CMK (cell line): Measurements from ENCODE around the gene SEMA5A.

Source experiments
- DNase-seq: peaks from one replicate; pipeline ENCODE4 v3.0.0-alpha.2; 2010; ENCODE audit warnings: low read depth

The SEMA5A gene, protein sequence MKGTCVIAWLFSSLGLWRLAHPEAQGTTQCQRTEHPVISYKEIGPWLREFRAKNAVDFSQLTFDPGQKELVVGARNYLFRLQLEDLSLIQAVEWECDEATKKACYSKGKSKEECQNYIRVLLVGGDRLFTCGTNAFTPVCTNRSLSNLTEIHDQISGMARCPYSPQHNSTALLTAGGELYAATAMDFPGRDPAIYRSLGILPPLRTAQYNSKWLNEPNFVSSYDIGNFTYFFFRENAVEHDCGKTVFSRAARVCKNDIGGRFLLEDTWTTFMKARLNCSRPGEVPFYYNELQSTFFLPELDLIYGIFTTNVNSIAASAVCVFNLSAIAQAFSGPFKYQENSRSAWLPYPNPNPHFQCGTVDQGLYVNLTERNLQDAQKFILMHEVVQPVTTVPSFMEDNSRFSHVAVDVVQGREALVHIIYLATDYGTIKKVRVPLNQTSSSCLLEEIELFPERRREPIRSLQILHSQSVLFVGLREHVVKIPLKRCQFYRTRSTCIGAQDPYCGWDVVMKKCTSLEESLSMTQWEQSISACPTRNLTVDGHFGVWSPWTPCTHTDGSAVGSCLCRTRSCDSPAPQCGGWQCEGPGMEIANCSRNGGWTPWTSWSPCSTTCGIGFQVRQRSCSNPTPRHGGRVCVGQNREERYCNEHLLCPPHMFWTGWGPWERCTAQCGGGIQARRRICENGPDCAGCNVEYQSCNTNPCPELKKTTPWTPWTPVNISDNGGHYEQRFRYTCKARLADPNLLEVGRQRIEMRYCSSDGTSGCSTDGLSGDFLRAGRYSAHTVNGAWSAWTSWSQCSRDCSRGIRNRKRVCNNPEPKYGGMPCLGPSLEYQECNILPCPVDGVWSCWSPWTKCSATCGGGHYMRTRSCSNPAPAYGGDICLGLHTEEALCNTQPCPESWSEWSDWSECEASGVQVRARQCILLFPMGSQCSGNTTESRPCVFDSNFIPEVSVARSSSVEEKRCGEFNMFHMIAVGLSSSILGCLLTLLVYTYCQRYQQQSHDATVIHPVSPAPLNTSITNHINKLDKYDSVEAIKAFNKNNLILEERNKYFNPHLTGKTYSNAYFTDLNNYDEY

DNA sequence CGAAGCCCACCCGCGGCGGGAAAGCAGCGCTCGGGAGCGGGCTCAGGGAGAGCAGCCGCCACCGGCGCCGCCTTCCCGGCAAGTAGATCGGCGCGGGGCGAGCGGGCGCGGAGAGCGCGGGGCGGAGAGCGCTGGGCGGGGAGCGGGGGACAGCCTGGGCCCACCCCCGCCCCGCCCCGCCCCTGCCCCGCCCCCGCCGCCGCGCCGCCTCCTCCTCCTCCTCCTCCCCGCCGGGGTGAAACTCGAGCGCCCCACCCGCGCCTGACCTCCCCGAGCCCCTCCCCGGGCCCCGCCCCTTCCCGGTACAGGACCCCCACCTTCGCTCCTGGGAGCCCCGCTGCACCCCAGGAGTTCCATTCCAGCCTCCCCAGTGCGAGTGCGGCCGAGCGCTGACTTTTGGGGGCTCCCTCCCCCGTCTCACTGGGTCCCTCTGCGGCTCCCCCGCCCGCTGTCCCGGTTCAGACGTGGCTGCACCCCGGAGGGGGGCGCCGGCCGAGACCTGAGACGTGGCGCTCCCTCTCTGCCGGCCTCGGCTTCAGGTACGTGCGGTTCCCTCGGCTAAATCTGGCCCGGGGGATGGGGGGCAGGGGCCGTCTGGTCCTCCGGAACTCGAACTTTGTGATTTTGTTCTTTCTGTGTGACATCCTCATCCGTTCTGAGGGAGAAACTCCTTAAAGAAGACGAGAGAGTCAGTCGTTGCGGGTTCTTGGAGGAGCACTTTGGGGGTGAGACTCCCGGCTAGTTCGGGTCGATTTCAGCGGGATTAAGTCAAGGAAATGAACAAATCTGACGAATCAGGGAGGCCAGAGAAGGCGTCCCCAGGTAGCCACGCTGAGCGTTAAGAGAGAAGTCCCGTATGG lies at the start of gene SEMA5A:
TSS of gene SEMA5A (minus strand) at position 84 of the 860 bp plus-strand sequence. CDS start 166,129 bp downstream, outside the sequence.
- no peak for DNase-seq

DNA sequence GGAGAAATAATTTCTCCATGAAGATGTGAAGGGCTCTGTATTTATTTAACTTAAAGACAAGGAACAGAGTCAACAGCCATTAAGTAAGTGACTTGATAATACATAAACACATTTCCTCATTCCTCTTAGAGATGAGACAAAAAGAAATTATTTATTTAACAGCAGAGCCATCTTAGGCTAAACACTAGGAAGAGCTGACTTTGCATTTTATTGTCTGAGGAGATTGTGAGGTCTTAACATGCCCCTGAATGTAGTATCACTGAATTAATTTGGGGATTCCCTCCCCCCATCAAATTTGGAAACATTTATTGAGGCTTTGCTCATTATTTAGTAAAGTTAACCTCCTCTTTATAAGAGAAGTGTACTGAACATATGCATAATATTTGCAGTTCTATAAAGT lies 49.0 kb upstream of the SEMA5A start:
- no peak for DNase-seq

DNA sequence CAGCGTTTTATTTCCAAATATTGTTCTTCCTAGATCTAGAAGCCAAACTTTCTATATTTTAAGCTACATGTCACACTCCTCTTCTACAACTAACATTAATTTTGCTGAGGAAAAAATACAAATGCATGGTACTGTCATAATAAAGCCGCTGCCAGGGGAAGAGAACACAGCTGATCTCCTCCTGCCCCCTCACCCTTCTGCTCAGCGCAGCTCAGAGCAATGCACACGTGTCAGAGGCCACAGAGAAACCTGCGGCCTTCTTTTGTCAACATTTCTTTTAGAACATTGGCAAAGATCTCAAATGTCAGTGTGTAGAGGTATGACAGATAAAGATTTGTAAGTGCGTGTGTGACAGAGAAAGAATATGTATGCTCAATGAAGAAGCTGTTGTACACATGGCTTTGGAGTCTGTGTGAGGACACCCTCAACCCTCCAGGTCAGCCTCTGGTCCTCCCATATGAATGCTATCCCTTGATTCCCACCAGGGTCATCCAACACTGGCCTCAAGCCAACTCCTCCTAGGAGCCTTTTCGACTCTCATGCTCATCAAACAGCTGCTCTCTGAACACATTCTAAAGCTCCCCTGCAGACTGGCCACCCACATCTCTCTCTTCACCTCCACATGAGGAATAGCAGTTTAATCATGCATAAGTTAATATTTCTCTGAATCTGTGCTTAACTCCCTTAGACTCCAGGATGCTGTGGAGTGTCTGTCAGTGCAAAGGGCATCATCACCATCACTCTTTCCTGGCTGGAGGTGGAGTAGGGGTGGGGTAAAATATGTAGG lies 43.4 kb upstream of the SEMA5A start:
- DNase-seq: no peak

DNA sequence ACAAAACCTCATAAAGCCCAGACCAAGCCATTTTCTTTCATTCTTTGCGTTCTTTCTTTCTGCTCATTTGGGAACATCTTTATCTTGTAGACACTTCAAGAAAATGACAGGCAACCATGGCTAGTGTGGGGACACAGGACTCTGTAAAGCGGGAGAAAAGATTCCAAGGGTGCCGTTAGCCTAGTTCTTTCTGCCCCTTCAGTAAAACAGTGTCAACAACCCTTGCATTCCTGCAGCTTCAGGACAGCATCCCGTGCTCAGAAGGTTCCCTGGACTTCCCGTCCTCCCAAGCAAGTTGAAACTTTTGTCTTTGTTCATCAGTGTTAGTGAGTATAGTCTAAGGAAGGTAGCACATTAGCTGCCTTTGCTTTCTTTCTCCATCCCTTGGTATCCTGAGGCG lies 42.4 kb upstream of the SEMA5A start:
- no peak for DNase-seq

DNA sequence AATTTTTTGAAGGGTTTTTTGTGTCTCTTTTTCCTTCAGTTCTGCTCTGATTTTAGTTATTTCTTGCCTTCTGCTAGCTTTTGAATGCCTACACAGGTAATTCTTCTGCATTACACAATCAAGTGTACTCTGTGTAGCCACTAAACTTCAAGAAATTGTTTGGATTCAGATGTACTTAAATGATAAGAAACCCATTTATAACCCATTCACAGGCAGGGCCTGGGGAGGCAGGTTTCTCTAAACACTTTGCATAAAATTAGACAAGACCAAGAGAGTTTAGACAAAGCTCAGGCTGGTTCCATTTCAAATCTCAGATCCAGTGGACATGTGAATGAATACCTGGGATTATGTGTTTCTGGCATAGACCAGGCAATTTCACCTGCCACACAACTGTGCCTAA lies 41.3 kb upstream of the SEMA5A start:
- no peak for DNase-seq

DNA sequence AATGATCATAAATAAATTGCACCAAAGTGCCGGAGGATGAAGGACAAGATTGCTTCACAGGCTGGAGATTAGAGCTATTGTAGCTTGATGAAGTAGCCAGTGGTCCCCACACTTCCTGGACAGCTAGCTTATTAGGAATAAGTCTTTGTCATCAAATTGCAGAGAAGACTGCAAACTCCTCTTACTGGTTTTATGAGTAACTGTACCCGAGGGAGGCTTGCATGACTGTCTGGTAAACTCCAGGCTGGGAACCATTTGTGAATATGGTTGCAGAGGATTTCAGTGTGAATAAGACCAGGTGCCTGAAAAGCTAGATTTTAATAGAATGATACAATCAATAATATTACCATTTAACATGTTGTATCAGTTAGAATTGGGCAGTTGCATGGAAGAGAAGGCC lies 36.5 kb upstream of the SEMA5A start:
- no peak for DNase-seq

DNA sequence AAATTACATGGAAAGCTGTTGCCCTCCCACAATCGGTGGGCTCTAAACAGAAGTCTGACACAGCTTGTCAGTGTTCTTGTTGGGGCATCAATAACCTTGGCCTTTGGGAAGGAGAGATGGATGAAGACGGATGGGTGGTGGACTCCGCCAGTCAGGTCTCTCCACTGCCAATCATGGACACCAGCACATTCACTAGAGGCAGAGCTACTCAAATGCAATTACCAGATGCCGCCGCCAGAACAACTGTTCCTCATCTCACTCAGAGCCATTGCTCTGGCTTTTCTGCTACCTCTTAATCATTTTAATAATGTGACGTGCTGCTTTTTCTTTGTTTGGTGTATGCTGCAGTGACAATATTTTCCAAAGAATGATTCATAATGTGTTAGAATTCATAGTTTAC lies 27.9 kb upstream of the SEMA5A start:
- no peak for DNase-seq

DNA sequence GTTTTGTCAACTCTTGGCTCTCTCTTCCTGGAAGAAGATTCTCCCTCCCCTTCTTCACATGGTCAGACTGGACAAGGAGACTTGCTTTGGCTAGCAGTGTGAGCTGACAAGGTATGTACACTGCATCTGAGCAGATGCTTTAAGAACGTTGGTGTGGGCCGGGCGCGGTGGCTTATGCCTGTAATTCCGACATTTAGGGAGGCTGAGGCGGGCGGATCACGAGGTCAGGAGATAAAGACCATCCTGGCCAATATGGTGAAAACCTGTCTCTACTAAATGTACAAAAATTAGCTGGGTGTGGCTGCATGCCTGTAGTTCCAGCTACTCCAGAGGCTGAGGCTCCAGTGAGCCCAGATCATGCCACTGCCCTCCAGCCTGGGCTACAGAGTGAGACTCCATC lies 26.4 kb upstream of the SEMA5A start:
- DNase-seq: no peak

DNA sequence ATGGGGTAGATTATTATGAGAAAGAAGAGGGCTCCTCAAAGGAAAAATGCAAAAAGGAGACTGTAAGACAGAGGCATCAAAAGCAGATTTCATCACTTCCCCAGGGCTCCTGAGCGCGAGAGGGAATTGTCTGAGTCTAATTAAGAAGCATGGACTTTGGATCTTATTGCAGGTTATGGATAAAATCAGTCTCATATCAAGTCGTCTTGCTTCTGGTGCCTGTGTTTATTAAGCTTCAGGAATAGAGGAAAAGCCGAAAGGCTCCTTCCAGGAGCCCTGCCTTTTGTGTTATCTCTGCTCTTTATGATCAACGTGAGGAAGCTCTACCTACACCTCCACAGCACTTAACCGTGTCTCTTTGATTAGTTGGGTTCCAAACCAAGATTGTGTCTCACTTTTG lies 25.0 kb upstream of the SEMA5A start:
- no peak for DNase-seq

DNA sequence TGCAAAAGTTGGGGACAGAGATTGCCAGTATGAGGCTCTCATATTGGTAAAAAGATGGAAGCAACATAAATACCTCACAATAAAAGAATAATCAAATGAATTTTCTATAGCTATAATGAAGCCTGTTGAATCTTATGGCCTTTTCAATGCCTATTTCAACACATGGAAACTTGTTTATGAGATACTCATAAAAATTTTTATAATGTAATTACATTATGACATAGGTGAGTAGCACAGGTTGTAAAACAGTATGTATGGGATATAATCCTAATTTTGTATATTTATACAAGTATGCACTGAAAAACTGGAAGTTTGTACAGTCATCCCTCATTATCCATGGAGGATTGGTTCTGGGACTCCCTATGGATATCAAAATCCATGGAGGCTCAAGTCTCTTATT lies 21.2 kb upstream of the SEMA5A start:
- no peak for DNase-seq

DNA sequence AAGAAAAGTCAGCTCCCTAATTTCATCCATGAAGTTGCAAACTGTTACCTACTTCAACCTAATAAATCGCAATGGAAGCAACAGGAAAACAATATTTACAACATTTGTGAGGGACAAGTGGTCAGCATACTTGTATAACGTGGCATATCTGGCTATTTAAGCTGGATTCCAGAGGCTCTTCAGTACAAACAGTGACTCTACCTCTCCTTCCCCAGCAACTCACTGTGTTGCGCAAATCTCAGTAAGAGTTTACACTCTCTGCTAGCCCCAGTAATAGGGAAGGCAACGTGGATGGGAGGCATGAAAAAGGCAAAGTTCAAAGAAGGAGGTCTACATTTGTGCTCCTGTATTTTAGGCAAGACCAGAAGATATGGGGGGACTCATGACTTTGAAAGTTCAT lies 18.9 kb upstream of the SEMA5A start:
- DNase-seq: no peak

DNA sequence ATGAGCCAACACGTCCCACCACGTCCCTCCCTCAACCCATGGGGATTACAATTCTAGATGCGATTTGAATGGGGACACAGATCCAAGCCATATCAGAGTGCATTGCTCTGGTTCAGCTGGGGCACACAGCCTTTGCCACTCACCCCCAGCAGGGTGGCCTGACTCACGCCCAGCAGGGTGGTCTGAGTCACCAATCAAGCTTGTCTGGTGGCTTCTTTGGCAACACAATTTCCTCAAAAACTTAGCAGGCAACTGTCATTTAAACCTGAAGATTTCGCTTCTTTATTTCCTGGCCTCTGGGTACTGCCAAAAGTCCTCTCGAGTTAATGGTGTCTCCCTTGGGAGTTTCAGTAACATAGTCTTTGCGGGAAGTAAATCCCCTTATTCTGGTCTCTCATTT lies 16.3 kb upstream of the SEMA5A start:
- no peak for DNase-seq

DNA sequence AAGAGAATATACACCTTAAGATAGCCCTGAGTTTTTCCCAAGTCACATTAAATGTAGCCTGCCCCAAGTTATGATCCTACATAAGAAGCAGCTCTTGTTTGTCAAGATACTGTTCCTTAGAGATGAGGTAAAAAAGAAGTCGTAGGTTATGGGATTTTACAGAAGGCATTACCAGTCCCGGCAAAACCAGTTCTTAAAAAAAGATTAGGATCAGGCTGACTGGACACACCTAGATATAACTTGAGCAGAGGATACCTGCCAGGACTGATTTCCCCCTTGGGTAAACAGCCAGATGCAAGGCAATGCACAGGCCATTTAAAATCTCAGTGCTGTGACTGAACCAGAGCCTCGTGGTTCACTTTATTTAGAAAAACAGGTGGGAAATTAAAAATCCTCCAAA lies 14.1 kb upstream of the SEMA5A start:
- DNase-seq: no peak

DNA sequence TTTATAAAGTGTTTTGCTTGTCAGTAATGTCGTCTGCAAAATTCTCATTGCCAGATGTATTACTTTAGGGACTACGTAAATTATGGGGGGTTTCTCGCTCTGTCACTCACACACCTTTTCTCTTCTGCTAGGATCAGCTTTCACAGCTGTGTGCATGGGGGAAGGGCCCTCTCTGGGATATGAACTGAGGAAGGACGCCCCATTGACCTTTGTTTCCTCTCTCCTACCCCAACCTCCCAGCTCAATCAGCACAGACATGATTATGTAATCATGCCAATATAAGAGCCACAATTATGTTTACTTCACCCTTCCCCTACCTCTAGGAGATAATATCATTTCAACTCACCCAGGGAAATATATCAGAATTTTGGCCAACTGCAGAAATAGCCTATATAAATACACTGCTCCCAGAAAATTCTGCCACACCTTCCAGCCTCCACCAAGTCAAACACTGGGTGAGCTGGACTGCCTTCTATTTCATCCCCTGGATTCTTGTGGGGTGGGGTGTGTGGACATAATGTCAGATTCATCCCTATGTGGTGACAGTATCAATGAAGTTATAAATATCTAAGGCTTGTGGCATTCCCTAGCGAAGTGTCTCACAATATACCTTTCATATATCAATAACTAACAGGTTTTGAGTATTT lies 12.6 kb upstream of the SEMA5A start:
- DNase-seq: no peak

DNA sequence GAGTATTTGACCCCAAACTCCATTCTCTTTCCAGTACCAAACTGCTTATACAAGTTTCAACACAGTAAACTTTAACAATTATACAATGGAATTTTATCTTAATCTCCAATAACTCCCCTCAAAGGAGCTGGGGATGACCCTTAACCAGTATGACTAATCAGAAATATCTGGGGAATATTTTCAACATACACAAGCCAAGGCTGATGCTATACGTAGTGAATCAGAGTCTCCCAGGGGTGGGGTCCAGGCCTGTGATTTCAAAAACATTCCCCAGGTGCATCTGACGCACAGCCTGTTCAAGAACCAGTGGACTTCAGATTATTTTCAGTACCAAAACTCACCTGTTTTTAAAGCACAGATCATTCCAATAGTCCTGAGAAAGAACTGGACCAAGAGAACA lies 11.8 kb upstream of the SEMA5A start:
- DNase-seq: no peak

DNA sequence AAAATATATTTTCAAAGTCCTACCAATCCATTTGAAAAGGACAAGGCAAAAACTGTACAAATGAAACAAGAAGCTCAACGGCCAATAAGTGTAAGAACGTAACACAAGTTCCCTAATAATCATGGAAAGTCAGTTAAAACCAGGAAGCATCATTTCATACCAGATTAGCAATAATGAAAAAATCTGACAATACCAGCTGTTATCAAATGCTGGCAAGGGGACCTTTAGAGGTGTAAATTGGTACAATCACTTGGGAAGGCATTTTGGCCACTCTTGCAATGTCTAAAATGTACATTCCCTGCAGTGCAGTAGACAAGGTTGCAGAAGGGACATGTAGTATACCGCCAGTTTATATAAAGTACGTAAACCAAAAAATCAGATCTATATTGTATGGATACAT lies 10.1 kb upstream of the SEMA5A start:
- DNase-seq: no peak

DNA sequence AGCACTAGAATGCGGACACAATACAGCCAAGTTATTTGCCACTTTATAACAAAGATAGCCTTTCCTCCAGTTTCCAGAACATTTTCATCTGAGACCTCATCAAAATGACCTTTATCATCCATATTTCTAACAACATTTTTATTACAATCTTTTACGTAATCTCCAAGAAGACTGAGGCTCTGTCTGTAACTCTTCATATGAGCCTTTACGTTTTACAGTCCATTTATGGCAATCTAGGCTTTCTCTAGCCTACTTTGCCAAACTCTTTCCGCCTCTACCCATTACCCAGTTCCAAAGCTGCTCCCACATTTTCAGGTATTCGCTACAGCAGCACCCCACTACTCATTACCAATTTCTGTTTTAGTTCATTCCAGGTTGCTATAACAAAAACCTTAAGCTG lies 8.2 kb upstream of the SEMA5A start:
- no peak for DNase-seq

DNA sequence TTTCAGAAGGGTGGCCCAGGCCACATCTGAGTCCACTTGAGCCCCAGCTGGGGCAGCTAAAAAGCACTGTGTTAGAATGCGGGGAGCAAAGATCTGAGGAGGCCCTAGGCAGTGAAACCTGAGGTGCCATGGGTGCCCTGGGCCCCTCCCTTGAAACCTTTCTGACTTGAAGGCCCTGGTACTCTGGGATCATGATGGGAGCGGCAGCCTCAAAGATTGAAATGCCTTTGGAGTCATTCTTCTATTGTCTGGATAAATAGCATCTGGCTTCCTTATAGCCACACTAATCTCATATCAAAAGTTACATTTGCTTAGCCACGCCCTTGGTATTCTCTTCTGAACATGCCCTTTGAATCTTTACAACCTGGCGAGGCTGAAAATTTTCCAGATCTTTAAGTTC lies 7.7 kb upstream of the SEMA5A start:
- no peak for DNase-seq

DNA sequence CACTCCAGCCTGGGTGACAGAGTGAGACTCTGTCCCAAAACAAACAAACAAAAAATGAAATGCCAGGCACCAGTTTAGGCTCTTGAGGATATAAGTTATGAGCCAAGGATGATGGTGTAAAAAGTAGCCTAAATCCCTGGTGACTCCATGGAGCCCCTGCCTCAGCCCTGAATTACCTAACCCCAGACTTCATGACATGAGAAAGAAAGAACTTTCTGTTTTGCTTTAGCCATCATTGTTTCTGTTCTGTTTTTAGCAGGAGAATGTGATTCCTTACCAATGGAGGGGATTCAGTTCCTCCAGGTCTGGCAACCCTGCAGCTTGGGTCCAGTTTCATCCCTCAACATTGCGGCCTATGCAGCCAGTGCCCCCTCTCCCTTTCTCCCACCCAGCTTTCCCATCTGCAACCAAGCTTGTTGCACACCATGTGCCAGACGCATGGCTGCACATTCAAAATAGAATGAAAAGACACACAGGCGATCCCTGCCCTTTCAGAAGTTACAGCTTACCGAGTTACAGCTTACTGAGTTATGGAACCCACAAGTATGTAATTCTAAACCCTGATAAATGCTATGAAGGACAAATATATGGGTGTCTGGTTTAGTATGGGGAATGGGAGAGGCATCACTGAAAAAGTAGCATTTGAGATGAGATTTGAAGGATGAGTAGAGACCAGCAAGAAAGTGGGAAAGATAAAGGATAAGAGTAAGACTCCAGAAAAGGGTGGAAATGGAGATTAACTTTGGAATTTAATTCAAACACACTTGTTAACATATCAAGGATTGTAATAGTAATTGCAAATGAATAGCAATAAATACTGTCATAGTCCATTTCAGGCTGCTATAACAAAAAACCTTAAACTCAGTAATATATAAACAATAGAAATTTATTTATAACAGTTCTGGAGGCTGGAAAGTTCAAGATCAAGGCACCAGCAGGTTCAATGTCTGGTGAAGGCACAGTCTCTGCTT lies 6.0 kb upstream of the SEMA5A start:
- DNase-seq: no peak
